OCI-LY7 (cell line): ENCODE results near the gene C3orf33. TPM values are rescaled to one million over a fixed set of nuclear protein-coding genes. Genes with fewer than 3 reads are reported as not detected.

Experiments used
- BruUV-seq: library from RNA; stranded (reverse); fragments of 400-500 nt; replicated peaks from 2 replicates; lab custom pipeline; 2021; lab: Mats Ljungman, UMichigan
- CTCF ChIA-PET: fragments of 300-600 bp; sonication (Branson Sonifier 250); formaldehyde crosslinking; loops from one replicate; lab custom pipeline; 2022; ENCODE audit warnings: antibody characterized with exemption; ENCODE audit not compliant: unreplicated experiment; lab: Charles Lee
- POLR2A ChIA-PET: fragments of 300-600 bp; sonication (Branson Sonifier 250); formaldehyde crosslinking; loops from one replicate; lab custom pipeline; 2022; ENCODE audit warnings: antibody characterized with exemption; lab: Charles Lee
- DNase-seq: peaks from one replicate; pipeline ENCODE4 v3.0.0-alpha.2; 2015; ENCODE audit warnings: low spot score
- H2AFZ ChIP-seq: fragments of 200-600 bp; sonication (generic), shearing (Covaris generic); 2 replicates; pipeline ENCODE4 v1.6.1; 2014; ENCODE audit warnings: mild to moderate bottlenecking, antibody characterized with exemption, low read length, moderate library complexity
- H3K27ac ChIP-seq: fragments of 200-600 bp; sonication (generic); 2 replicates; pipeline ENCODE4 v1.5.1; 2014; ENCODE audit warnings: mixed run types, low read depth, mild to moderate bottlenecking, moderate library complexity, low read length, inconsistent platforms; ENCODE audit not compliant: poor library complexity, severe bottlenecking
- H3K36me3 ChIP-seq: fragments of 200-600 bp; sonication (generic); 2 replicates; pipeline ENCODE4 v1.6.1; 2014; ENCODE audit warnings: mild to moderate bottlenecking, antibody characterized with exemption, low read length, moderate library complexity, mixed read lengths; ENCODE audit not compliant: insufficient read depth
- H3K4me1 ChIP-seq: fragments of 200-600 bp; sonication (generic); 2 replicates; pipeline ENCODE4 v1.5.1; 2014; ENCODE audit warnings: mild to moderate bottlenecking, low read length; ENCODE audit not compliant: insufficient read depth, poor library complexity, severe bottlenecking
- H3K4me2 ChIP-seq: fragments of 200-600 bp; sonication (generic); 2 replicates; pipeline ENCODE4 v1.6.1; 2014; ENCODE audit warnings: mild to moderate bottlenecking, low read length
- H3K4me3 ChIP-seq: fragments of 200-600 bp; sonication (generic); 2 replicates; pipeline ENCODE4 v1.5.1; 2014; ENCODE audit warnings: mild to moderate bottlenecking, low read depth, low read length; ENCODE audit not compliant: poor library complexity, severe bottlenecking
- H3K79me2 ChIP-seq: fragments of 200-600 bp; sonication (generic); 2 replicates; pipeline ENCODE4 v1.6.1; 2016; ENCODE audit warnings: low read depth, mild to moderate bottlenecking, low read length, moderate library complexity, mixed read lengths; ENCODE audit not compliant: insufficient read depth
- H3K9me2 ChIP-seq: fragments of 200-600 bp; sonication (generic); 2 replicates; pipeline ENCODE4 v1.6.1; 2016; ENCODE audit warnings: mild to moderate bottlenecking, low read length, mixed read lengths; ENCODE audit not compliant: insufficient read depth
- H3K9me3 ChIP-seq: fragments of 200-600 bp; sonication (generic); 2 replicates; pipeline ENCODE4 v1.6.1; 2014; ENCODE audit warnings: mild to moderate bottlenecking, mixed run types, low read length, mixed read lengths
- H4K20me1 ChIP-seq: fragments of 200-600 bp; sonication (generic); 2 replicates; pipeline ENCODE4 v1.6.1; 2014; ENCODE audit warnings: mild to moderate bottlenecking, antibody characterized with exemption, low read length, moderate library complexity, mixed read lengths; ENCODE audit not compliant: insufficient read depth
- EZH2phosphoT487 ChIP-seq: fragments of 200-600 bp; sonication (generic); IDR thresholded peaks from 2 replicates; pipeline ENCODE4 v1.6.1; 2018; ENCODE audit warnings: low read depth, borderline replicate concordance, mild to moderate bottlenecking, mixed run types, antibody characterized with exemption, low read length, moderate library complexity, mixed read lengths
- intact Hi-C: fragments of 100-400 bp; cut with micrococcal nuclease; formaldehyde crosslinking; loops from one replicate; pipeline ENCODE4 v1.10.0; 2022; ENCODE audit not compliant: unreplicated experiment
- total RNA-seq, 2 experiments: library from RNA; depleted of rRNA in 1 of 2; stranded (reverse); fragments of >200 nt in 1 of 2; shearing (Covaris generic) in 1 of 2; gene quantifications; 2 replicates each; pipeline ENCODE4 v1.2.3, GENCODE V29; 2014 to 2022
- TF ChIP-seq, protein P1 (sequence below): fragments of 200-600 bp; sonication (generic); conservative IDR thresholded peaks from 2 replicates; pipeline ENCODE4 v1.5.1; 2014; ENCODE audit warnings: mild to moderate bottlenecking, antibody characterized with exemption, low read length, moderate library complexity, mixed read lengths

Gene C3orf33
- total RNA-seq, 2 experiments from 2014 or later, result 0.38 to 0.40 TPM

DNA sequence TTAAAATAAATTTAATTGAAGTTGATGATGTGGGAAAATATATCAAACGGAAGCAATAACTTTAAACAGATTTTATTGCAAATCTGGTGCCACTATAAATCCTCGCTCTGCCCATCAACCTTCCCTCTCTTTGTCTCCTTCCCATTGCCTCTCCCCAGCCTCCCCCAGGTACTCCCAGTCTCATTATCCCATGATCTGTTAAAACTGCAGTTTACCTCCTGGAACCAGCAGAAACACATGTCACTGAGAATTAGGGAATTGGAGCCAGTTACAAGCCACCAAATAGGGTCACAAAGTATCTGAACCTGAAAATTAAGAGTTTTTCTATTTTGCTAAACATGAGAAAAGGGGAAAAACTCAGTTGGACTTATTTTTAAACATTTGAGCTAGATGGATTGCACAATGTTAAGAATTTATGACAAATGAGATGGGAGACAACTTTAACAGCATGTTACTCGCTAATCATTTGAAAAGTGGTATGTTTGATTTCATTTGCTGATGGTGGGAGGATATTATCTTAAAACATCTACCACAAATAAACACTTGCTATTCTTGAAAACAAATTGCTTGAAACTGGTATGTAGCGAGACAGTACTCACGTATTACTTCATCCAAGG, 63.6 kb downstream of the C3orf33 start:
- Histone ChIP-seq H2AFZ (no peak overlapping the region), H3K9me2 (no peaks in the 10 kb centered on the region), H3K4me3 (no peak overlapping the region), H3K36me3 (no peaks in the 10 kb centered on the region), H3K27ac (no peak overlapping the region), H4K20me1 (no peaks in the 10 kb centered on the region), H3K79me2 (no peaks in the 10 kb centered on the region), H3K9me3 (no peaks in the 10 kb centered on the region), H3K4me1 (peaks cover 9% of the 10 kb centered on the region), H3K4me2 (no peak overlapping the region)
- ChIA-PET CTCF (no interaction called here), POLR2A (no interaction called here)
- TF ChIP-seq EZH2phosphoT487, result no peak
- TF ChIP-seq, protein P1, sequence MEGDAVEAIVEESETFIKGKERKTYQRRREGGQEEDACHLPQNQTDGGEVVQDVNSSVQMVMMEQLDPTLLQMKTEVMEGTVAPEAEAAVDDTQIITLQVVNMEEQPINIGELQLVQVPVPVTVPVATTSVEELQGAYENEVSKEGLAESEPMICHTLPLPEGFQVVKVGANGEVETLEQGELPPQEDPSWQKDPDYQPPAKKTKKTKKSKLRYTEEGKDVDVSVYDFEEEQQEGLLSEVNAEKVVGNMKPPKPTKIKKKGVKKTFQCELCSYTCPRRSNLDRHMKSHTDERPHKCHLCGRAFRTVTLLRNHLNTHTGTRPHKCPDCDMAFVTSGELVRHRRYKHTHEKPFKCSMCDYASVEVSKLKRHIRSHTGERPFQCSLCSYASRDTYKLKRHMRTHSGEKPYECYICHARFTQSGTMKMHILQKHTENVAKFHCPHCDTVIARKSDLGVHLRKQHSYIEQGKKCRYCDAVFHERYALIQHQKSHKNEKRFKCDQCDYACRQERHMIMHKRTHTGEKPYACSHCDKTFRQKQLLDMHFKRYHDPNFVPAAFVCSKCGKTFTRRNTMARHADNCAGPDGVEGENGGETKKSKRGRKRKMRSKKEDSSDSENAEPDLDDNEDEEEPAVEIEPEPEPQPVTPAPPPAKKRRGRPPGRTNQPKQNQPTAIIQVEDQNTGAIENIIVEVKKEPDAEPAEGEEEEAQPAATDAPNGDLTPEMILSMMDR, result no peak
- no TSS peak for BruUV-seq
- intact Hi-C loops, result no loop called here
- no peak for DNase-seq

DNA sequence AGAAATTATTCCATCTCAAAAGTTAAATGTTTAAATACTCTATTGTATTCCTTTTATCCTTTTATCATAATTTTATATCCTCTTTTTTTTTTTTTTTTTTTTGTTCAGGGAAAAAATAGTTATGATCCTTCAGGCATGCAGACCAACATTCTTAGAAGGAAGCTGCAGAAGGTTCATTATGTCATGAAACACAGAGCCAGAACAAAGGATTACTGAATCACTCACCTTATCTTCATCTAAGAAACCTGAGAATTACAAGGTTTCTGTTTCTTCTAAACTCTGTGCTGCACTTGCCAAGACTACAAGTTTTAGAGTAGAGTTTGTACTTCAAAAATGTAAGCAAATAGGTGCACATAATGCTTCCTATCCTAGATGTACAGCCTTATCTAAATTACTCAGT, 64.5 kb downstream of the C3orf33 start:
- H3K79me2 ChIP-seq, result no peaks in the 10 kb centered on the region
- H4K20me1 ChIP-seq, result no peaks in the 10 kb centered on the region
- H3K9me2 ChIP-seq, result no peaks in the 10 kb centered on the region
- no peaks in the 10 kb centered on the region for H3K9me3 ChIP-seq
- no peaks in the 10 kb centered on the region for H3K36me3 ChIP-seq
- no peak overlapping the region for H2AFZ ChIP-seq
- no peak for DNase-seq
- POLR2A ChIA-PET, result interaction anchor here (0.6 kb wide), 2 partner anchors 9 to 30 kb away, joined by 3 to 5 read pairs; no protein-coding TSS in a partner anchor
- peaks cover 9% of the 10 kb centered on the region for H3K4me1 ChIP-seq
- H3K4me3 ChIP-seq, result no peak overlapping the region
- intact Hi-C loops, result no loop called here
- TF ChIP-seq EZH2phosphoT487, result no peak
- TF ChIP-seq, protein P1, result no peak
- CTCF ChIA-PET, result no interaction called here
- H3K27ac ChIP-seq, result no peak overlapping the region
- no peak overlapping the region for H3K4me2 ChIP-seq
- BruUV-seq, result no TSS peak

DNA sequence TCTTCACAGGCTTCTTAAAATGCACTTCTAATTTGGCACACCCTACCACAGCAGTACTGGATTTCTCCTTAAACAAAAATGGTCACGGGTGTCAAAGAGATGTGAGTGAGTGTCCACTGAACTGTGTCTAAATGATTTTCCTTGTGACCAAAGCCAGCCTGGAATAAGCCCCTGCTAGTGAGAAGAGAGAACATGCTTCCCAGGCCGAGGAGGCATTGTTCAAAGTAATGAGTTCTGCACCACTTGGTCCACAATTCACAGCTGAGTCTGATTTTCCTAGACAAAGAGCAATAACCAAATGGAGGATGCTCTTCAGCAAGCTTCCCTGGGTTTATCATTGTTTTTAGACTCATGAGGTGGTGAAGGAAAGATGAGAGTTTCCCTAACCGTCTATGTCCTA, 65.0 kb downstream of the C3orf33 start:
- Histone ChIP-seq H3K4me2 (no peak overlapping the region), H3K9me3 (no peaks in the 10 kb centered on the region), H2AFZ (no peak overlapping the region), H3K79me2 (no peaks in the 10 kb centered on the region), H3K36me3 (no peaks in the 10 kb centered on the region), H3K4me3 (no peak overlapping the region), H4K20me1 (no peaks in the 10 kb centered on the region), H3K4me1 (peaks cover 9% of the 10 kb centered on the region), H3K9me2 (no peaks in the 10 kb centered on the region), H3K27ac (no peak overlapping the region)
- intact Hi-C loops, result no loop called here
- DNase-seq, result no peak
- POLR2A ChIA-PET, result interaction anchor here (0.6 kb wide), 1 partner anchor 9 kb away, joined by 5 read pairs; no protein-coding TSS in a partner anchor
- no TSS peak for BruUV-seq
- TF ChIP-seq, protein P1, result no peak
- TF ChIP-seq EZH2phosphoT487, result no peak
- CTCF ChIA-PET, result no interaction called here
